Gastrocnemius medialis (tissue), 4 donors: Measurements from ENCODE around the gene CIB4. TPM values are rescaled to one million over a fixed set of nuclear protein-coding genes. Genes with fewer than 3 reads are reported as not detected.

Source experiments
- ATAC-seq, 2 donors: fragments of 150-250 bp; one replicate each; pipeline ENCODE4 v1.9.1; 2016
- DNase-seq, 2 donors: peaks; one replicate each; pipeline ENCODE4 v3.0.0-alpha.2; 2019
- H3K27ac ChIP-seq, 4 donors: fragments of 200-600 bp; sonication (generic); 1 replicate in 1 of 4; 2 replicates in 3 of 4; pipeline ENCODE4 v1.5.1; 2016 to 2018; ENCODE audit warnings: mild to moderate bottlenecking in 2 of 4, moderate library complexity in 1 of 4
- H3K27me3 ChIP-seq, 3 donors: fragments of 200-600 bp; sonication (generic) in 2 of 3; 1 replicate in 1 of 3; 2 replicates in 2 of 3; pipeline versions ENCODE4 v1.5.1 to v1.6.0; 2016 to 2019; ENCODE audit warnings: mild to moderate bottlenecking in 1 of 3, moderate library complexity in 1 of 3
- H3K36me3 ChIP-seq, 2 donors: fragments of 200-600 bp; sonication (generic) in 1 of 2; one replicate each; pipeline ENCODE4 v1.5.1; 2017 to 2018
- H3K4me1 ChIP-seq, 2 donors: fragments of 200-600 bp; sonication (generic) in 1 of 2; one replicate each; pipeline ENCODE4 v1.5.1; 2016 to 2017; ENCODE audit warnings: mild to moderate bottlenecking in 2 of 2
- H3K4me3 ChIP-seq, 4 donors: fragments of 200-600 bp; sonication (generic) in 3 of 4; 1 replicate in 1 of 4; 2 replicates in 3 of 4; pipeline ENCODE4 v1.5.1; 2016 to 2019; ENCODE audit warnings: mild to moderate bottlenecking in 2 of 4
- H3K9me3 ChIP-seq, 3 donors: fragments of 200-600 bp; sonication (generic) in 2 of 3; 1 replicate in 1 of 3; 2 replicates in 2 of 3; pipeline ENCODE4 v1.5.1; 2016 to 2019
- POLR2A ChIP-seq, 2 donors: fragments of 450-650 bp; IDR thresholded peaks; one replicate each; pipeline ENCODE4 v1.6.1; 2017; ENCODE audit warnings: antibody characterized with exemption in 2 of 2, mild to moderate bottlenecking in 2 of 2, moderate library complexity in 2 of 2
- in situ Hi-C, 4 donors: fragments of 200-750 bp; cut with MboI; loops; one replicate each; pipeline versions ENCODE4 v1.15.0 to v1.8.0; 2017; ENCODE audit warnings: low sequenced_read_pairs in 4 of 4
- intact Hi-C: fragments of 100-400 bp; cut with DNase I; formaldehyde crosslinking; loops from one replicate; pipeline ENCODE4 v1.15.1; 2023; ENCODE audit warnings: low total_unique reads
- total RNA-seq, 4 donors: library from RNA; depleted of rRNA; stranded (reverse); fragments of >200 nt; gene quantifications; one replicate each; pipeline versions ENCODE4 v1.1.0 to v1.2.3, GENCODE V29; 2016
- TF ChIP-seq, protein P1 (sequence below), 5 experiments: fragments of 450-650 bp in 3 of 5; fragments of 200-600 bp in 2 of 5; sonication (generic) in 2 of 5; IDR thresholded peaks in 4 of 5; conservative IDR thresholded peaks in 1 of 5; 1 replicate in 4 of 5; 2 replicates in 1 of 5; pipeline ENCODE4 v1.5.1; 2016 to 2019; ENCODE audit warnings: antibody characterized with exemption in 5 of 5, mild to moderate bottlenecking in 3 of 5, moderate library complexity in 3 of 5

The CIB4 gene
- total RNA-seq, 4 donors from 2014 or later = not detected

DNA sequence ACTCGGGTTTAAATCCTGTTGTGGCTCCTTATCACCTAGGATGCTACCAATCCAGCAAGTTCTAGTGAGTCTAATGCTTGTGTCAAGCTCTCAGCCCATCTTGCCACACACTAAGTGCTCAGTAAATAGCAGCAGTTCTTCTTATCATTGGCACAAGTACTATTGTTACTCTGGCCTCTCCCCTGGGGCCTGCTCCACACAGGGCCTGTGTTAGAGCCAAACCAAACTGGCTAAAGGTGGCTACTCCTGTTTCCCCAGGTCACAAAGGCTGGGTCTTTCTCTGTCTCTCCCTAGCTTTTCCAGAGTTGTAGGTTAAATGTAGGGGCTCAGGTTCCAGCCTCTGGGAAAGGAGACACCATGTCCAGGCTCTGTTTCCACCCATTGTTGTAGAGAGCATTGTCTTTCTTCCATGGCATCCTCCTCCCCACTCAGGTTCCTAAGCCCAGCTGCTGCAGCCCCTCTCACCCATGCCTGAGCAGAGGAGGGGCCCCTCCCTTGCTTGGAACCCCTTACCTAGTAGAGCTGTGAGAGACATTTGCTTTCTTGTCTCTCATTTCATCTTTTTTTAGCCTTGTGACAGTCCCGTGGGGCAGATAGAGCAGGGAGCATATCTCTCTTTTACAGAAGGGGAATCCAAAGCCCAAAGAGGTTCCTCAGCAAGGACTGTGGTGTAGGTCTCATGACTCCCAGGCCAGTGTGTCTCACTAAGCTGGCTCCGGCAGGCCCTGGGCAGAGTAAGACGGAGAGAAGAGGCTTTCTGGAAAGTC lies 106.9 kb downstream of the CIB4 start:
- Histone ChIP-seq H3K27me3 (no peaks in the 10 kb centered on the region), H3K9me3 (no peaks in the 10 kb centered on the region), H3K36me3 (no peaks in the 10 kb centered on the region), H3K4me3 (no peak overlapping the region), H3K27ac (no peak overlapping the region), H3K4me1 (peaks cover 4 to 10% of the 10 kb centered on the region in 2 donors)
- in situ Hi-C loops (no loop called here), intact Hi-C loops (no loop called here)
- TF ChIP-seq, protein P1, sequence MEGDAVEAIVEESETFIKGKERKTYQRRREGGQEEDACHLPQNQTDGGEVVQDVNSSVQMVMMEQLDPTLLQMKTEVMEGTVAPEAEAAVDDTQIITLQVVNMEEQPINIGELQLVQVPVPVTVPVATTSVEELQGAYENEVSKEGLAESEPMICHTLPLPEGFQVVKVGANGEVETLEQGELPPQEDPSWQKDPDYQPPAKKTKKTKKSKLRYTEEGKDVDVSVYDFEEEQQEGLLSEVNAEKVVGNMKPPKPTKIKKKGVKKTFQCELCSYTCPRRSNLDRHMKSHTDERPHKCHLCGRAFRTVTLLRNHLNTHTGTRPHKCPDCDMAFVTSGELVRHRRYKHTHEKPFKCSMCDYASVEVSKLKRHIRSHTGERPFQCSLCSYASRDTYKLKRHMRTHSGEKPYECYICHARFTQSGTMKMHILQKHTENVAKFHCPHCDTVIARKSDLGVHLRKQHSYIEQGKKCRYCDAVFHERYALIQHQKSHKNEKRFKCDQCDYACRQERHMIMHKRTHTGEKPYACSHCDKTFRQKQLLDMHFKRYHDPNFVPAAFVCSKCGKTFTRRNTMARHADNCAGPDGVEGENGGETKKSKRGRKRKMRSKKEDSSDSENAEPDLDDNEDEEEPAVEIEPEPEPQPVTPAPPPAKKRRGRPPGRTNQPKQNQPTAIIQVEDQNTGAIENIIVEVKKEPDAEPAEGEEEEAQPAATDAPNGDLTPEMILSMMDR (IDR thresholded peaks at IDR 0.05 in 4 of 5, conservative IDR thresholded peaks at IDR 0.05 in 1 of 5) = no peak
- no peak for TF ChIP-seq POLR2A (IDR thresholded peaks at IDR 0.05)
- DNase-seq (no peak), ATAC-seq (peak; percentile 60 to 74)

DNA sequence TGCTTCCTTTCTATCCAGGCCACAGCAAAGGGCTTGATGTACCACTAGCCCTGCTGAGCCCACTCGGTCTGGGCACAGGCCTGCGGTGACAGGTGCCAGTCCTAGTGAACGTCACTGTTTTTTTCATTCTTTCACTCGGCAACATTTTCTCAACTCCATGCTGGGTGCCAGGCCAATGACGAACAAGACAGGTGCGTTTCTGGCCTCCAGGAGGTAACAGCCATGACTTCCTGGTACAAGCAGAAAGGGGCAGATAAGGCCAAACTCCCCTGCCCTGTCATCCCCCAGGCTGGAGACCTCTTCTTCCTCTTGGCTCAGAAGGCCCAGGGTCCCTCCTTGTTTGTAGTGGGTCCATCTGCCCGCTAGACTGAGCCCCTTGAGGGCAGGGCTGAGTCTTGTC lies 107.5 kb downstream of the CIB4 start:
- Histone ChIP-seq H3K4me1 (peaks cover 4 to 10% of the 10 kb centered on the region in 2 donors), H3K4me3 (no peak overlapping the region), H3K36me3 (no peaks in the 10 kb centered on the region), H3K27ac (no peak overlapping the region), H3K9me3 (no peaks in the 10 kb centered on the region), H3K27me3 (no peaks in the 10 kb centered on the region)
- intact Hi-C loops (no loop called here), in situ Hi-C loops (no loop called here)
- DNase-seq = no peak
- no peak for ATAC-seq
- no peak for TF ChIP-seq POLR2A (IDR thresholded peaks at IDR 0.05)
- TF ChIP-seq, protein P1 (IDR thresholded peaks at IDR 0.05 in 4 of 5, conservative IDR thresholded peaks at IDR 0.05 in 1 of 5) = no peak

DNA sequence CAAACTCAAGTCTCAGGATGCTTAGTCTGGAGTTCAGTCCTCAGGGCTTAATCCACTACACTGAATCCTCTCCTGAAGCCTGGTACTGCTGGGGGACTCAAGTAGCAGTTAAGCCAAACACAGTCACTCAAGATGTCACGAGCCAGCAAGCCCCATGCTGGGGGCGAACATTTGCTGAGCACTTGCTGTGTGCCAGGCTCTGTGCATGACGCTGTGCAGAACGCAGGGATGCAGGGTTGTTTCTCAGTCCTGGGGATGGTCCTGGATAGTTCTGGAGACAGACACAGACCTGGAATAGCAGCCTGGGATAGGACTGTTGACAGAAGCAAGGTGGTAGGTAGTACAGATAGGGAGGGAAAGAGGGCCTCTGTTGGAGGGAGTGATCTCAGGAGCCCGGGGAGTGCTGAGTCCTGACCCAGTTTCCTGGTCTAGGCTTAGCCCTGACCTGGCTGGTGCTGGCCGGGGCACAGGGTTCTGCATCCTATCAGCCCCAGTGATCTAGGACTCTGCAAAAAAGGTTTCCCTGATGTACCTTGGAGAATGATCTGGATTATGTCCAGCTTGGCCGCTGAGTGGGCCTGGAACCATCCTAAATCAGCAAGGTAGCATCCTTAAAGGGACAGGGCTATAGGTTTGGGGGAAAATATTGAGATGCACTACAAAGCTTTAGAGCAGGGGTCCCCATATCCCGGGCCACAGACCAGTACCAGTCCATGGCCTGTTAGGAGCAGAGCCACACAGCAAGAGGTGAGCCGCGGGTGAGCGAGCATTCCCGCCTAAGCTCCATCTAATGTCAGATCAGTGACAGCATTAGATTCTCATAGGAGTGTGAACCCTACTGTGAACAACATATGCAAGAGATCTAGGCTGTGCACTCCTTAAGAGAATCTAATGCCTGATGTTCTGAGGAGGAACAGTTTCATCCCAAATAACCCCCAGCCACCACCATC lies 108.6 kb downstream of the CIB4 start:
- Histone ChIP-seq H3K4me1 (peaks cover 4 to 10% of the 10 kb centered on the region in 2 donors), H3K9me3 (no peaks in the 10 kb centered on the region), H3K27me3 (no peaks in the 10 kb centered on the region), H3K27ac (no peak overlapping the region), H3K4me3 (no peak overlapping the region), H3K36me3 (no peaks in the 10 kb centered on the region)
- TF ChIP-seq, protein P1 (IDR thresholded peaks at IDR 0.05 in 4 of 5, conservative IDR thresholded peaks at IDR 0.05 in 1 of 5) = no peak
- TF ChIP-seq POLR2A (IDR thresholded peaks at IDR 0.05) = no peak
- DNase-seq (peak in 1 of 2 donors; percentile 2), ATAC-seq (no peak)
- in situ Hi-C loops (no loop called here), intact Hi-C loops (no loop called here)

Other genes with a start within 250 kb of the CIB4 start
- gene DRC1, start 239.4 kb downstream of the CIB4 start, total RNA-seq = not detected
- gene OTOF, start 163.2 kb downstream of the CIB4 start, total RNA-seq = under 1 TPM in 2 of 4 donors, not detected in 2; 0.09 to 0.46 TPM
- gene KCNK3, start 51.4 kb upstream of the CIB4 start, total RNA-seq = 10 to 100 TPM in 1 of 4 donors, 1 to 10 TPM in 1, under 1 TPM in 2; 0.80 to 11.6 (median 1.2) TPM
- 10 to 100 TPM; 37.8 to 54.5 (median 45.9) TPM for gene SLC35F6, start 122.9 kb upstream of the CIB4 start, total RNA-seq
- gene CENPA, start 144.7 kb upstream of the CIB4 start, total RNA-seq = under 1 TPM in 1 of 4 donors, not detected in 3; 0.22 TPM
- gene DPYSL5, start 206.8 kb upstream of the CIB4 start, total RNA-seq = not detected